ENCODE data around the gene PHACTR3. TPM values are rescaled to one million over a fixed set of nuclear protein-coding genes. Genes with fewer than 3 reads are reported as not detected.

Gene PHACTR3
- total RNA-seq, 2 donors from 2014 or later: not detected

DNA sequence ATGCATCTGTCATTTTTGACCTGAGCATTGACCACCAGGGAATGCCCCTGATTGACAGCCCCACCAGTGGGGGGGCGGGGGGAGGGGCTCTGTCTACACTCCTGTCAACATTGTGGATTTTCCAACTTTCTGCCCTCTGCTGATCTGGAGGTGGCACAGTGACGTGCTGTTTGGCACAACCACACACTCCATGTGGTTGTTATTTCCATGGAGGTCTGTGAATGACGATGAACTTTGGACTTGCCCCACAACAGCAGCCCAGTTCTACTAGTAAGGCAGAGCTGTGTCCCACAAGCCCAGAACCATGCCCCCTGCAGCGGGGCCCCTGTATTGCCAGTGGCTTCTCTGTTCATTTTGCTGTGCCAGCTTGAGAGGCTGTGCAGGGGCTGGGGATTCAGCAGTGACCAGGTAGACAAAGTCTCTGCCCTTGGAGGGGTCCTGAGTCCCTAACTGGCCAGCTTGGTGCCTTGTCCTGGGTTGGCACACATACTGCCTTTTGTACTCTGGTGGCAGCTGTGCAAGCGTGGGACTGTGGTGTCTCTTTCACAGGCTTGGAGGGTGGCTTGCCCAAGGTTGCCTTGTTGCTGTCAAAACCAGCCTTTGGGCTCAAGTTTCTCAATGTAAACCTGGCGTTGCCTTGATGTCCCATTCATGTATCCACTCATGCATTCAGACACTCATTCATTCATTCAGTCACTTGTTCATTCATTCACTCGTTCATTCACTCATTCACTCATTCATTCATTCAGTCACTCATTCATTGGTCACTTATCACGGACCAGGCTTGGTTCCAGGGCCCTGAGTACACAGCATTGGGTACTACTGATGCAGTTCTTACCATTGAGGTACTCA is 220.6 kb downstream of the PHACTR3 start:
- Mint-ChIP-seq H3K27ac (no peak overlapping the region), H3K9me3 (no peaks in the 10 kb centered on the region), H3K4me3 (no peak overlapping the region), H3K36me3 (ENCODE audit: low read depth) (no peaks in the 10 kb centered on the region), H3K4me1 (no peaks in the 10 kb centered on the region), H3K27me3 (peaks cover 14% of the 10 kb centered on the region)
- no peak for ATAC-seq (replicated peaks)

DNA sequence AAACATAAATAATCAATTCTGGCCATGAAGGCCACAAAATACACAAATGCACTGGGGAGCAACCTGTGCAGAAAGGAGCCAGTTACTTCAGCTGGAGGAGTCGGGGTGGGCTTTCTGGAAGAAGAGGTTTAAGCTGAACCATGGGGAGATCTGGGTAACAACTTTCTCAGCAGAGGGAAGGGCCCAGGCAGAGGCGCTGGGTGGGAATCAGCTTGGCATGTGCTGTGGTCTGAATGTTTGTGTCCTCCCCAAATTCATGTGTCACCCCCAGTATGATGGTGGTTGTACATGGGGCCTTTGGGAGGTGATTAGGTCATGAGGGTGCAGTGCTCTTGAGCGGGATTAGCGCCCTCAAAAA is 221.2 kb downstream of the PHACTR3 start:
- Mint-ChIP-seq H3K9me3 (no peaks in the 10 kb centered on the region), H3K27me3 (peaks cover 18% of the 10 kb centered on the region), H3K4me3 (no peak overlapping the region), H3K27ac (no peak overlapping the region), H3K36me3 (ENCODE audit: low read depth) (no peaks in the 10 kb centered on the region), H3K4me1 (no peaks in the 10 kb centered on the region)
- ATAC-seq (replicated peaks): no peak

DNA sequence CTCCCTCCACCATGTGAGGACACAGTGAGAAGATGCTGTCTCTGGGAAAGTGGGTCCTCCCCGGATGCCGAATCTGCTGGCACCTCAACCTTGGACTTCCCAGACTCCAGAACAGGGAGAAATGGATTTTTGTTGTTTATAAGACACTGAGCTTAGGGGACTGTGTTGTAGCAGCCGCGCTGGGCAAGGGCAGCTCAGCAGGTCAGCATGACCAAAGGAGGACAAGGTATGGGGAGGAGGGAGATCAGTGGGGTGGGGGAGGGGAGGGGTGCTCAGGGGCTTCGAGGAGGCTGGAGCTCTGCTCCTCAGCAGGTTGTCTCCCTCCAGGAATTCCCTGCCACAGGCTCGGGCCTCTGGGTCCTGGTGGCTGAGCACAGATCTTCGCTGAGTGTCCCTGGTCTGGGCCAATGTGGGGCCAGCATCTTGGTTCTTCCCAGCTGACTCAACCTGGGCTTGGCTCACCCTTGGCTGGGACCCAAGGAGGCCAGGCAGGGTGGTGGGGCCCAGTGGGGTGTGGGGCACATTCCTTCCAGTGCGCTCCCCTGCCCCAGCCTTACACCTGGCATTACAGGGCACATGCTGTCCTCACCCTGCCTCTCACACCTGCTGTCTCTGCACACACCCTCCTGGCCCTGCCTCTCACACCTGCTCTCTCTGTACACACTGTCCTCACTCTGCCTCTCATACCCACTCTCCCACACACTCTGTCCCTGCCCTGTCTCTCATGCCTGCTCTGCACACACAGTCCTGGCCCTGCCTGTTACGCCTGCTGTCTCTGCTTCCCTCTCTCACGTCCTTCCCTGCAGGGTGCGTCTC is 221.8 kb downstream of the PHACTR3 start:
- Mint-ChIP-seq H3K4me3 (no peak overlapping the region), H3K27me3 (peaks cover 18% of the 10 kb centered on the region), H3K36me3 (ENCODE audit: low read depth) (no peaks in the 10 kb centered on the region), H3K9me3 (no peaks in the 10 kb centered on the region), H3K4me1 (no peaks in the 10 kb centered on the region), H3K27ac (no peak overlapping the region)
- no peak for ATAC-seq (replicated peaks)

DNA sequence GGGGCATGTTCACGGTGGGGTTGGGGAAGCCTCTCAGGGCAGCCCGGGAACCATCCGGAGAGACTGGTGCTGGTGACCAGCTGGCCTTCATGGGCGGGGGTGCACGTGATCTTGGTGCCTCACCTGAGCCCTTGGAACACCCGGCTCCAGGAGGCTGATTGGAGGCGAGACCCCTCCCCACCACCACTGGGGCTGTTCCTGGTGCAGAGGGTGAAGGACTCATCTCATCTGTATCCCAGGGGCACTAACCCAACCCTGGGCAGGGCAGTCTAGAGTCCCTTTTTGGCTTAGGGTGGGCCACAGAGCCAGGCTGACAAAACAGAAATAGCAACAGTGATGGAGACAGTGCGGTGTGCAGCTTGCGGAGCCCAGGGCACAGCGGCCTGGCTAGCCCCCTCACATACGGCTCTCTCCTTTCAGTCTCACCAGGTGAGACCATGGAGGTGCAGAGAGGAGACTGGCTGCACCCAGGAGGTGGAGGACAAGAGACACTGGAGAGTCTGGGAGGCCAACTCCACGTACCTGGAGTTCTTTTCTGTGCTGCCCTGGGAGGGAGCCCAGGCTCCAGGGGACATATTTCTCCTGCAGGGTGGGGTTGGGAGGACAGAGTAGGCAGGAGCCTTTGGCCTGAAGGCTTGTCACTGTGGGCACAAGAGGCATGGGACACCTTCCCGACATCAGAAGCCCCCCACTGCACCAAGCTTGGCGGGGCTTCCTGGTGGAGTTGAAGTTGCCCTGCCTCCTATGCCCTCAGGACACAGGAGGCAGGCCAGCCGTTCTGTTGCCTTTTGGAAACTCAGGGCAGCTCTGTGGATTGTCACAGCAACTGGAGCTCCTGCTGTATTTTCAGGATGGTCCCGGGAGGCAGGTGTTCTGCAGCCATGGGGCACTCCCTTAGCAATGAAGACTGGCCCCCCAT is 223.1 kb downstream of the PHACTR3 start:
- Mint-ChIP-seq H3K27ac (no peak overlapping the region), H3K4me3 (no peak overlapping the region), H3K4me1 (no peaks in the 10 kb centered on the region), H3K9me3 (no peaks in the 10 kb centered on the region), H3K36me3 (ENCODE audit: low read depth) (no peaks in the 10 kb centered on the region), H3K27me3 (peaks cover 14% of the 10 kb centered on the region)
- ATAC-seq (replicated peaks): no peak

DNA sequence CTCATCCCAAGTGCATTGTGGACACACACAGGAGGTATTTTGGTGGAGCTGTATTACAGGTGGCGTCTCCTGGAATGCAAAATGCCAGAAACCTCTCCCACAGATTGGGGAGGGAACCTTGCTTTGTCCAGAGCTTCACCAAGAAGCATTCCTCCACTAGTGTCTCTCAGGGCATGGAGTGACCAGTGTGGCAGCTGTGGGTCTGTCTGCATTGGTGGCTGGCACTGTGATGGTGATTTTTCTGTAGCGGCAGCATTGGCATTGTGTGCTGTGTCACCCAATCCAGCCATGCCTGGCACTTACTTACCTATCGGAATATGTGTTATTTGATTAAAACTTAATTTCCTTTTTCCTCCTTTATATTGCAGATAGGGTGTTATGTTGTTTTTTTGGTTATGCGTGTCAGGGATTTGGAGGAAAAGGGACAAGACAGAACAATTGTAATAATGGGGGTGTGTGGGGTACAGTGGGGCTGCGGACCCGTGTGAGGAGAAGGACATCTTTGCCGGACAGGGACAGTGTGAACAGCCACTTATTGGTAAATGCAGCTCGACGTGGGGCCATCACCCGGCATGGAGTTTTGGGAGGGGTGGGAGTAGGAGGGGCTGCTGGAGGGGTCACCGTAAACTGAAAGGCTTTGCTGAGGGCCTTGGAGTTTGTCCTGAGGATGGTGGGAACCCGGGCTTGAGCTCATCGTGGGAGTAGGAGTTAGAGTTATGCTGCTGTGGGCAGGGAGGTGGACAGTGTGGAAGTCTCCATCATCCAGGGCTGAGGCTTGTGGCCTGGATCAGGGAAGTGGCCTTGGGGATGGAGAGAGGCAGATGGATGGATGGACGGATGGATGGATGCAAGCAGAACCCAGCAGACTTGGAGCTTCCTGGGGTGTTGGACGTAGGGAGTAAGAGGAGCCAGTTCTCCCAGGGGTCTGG is 224.0 kb downstream of the PHACTR3 start:
- Mint-ChIP-seq H3K9me3 (no peaks in the 10 kb centered on the region), H3K36me3 (ENCODE audit: low read depth) (no peaks in the 10 kb centered on the region), H3K27ac (no peak overlapping the region), H3K4me1 (no peaks in the 10 kb centered on the region), H3K4me3 (no peak overlapping the region), H3K27me3 (peaks cover 18% of the 10 kb centered on the region)
- no peak for ATAC-seq (replicated peaks)

DNA sequence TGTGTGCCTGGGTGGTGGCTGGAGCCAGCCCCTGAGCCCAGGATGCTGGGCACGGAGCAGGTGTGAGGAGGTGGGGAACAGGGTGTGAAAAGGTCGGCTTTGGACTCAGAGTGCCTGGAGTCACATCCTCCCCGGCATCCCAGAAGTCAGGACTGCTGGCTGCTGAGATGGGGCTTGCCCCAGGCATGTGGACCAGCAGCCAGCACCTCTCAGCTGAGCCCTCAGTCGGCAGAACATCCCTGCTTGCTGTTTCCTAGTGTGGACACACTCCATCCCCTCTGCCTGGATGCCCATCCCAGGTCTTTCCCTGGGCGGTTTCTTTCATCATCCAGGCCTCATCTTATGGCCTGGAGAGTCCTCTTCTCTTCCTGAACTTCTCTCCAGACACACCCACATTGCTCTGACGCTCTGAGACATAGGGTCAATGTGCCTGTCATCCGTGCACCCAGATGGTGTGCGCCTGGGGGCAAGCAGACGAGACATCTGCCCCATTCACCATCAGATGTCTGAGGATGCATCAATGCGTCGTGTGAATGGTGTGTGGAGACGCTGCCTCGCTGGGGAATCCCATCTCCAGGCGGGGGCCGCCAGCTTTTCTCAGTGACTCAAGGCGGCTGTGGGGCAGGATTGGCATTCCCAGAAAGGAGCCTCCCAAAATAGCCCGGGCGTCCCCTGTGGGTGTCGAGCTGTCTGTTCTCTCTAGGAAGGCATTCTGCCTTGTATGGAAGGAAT is 224.9 kb downstream of the PHACTR3 start:
- H3K9me3 Mint-ChIP-seq: no peaks in the 10 kb centered on the region
- H3K4me1 Mint-ChIP-seq: no peaks in the 10 kb centered on the region
- no peaks in the 10 kb centered on the region for H3K36me3 Mint-ChIP-seq (ENCODE audit: low read depth)
- no peak overlapping the region for H3K4me3 Mint-ChIP-seq
- ATAC-seq (replicated peaks): no peak
- H3K27ac Mint-ChIP-seq: no peak overlapping the region
- H3K27me3 Mint-ChIP-seq: peaks cover 23% of the 10 kb centered on the region

DNA sequence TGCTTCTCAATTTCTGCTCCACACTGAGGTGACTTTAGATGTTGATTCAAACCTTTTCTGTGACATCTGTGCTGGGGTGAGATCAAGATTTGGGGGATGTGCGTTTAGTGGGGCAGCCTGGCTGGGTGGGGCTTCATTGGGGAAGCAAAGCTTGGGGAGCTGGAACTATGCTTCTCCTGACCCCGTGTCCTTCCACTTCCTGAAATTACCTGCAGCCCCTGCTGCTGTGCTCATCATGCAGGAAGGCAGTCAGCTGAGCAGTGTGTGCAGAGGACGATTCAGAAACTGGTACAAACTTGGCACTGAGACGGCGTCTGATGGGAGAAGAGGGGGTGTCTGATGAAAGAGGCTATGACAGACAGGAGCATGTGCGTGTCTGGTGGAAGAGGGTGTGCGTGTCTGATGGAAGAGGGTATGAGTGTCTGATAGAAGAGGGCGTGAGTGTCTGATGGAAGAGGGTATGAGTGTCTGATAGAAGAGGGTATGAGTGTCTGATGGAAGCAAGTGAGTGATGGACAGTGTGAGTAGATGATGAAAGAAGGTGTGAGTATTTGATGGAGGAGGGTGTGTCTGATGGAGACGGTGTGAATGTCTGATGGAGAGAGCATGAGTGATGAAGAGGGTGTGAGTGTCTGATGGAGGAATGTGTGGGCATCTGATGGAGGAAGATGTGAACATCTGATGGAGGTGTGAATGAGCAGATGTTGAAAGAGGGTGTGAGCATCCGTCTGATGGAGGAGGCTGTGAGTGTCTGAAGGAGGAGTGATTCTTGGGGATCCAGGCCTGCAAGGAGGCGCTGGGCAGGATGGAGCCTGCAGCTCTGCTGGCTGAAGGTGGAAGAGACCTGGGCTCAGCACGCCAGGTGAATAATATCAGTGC is 225.7 kb downstream of the PHACTR3 start:
- Mint-ChIP-seq H3K27ac (no peak overlapping the region), H3K4me3 (no peak overlapping the region), H3K4me1 (no peaks in the 10 kb centered on the region), H3K9me3 (no peaks in the 10 kb centered on the region), H3K27me3 (peaks cover 32% of the 10 kb centered on the region), H3K36me3 (ENCODE audit: low read depth) (no peaks in the 10 kb centered on the region)
- ATAC-seq (replicated peaks): no peak

DNA sequence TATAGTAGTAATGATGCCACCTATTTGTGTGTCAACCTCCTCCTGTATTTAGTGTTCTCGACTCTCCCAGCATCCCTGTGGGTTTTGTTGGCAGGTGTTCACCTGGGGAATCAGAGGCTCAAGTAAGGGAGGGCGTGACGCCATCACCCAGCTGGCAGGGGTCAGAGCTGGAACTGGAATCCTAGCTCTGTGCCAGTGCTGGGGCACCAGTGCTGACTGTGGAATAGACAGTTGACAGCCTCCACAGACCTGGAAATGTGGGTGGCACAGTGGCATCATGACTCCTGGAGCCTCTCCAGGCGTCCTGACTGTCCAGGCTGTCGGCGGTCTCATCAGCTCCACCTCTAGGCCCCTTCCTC is 226.3 kb downstream of the PHACTR3 start:
- Mint-ChIP-seq H3K36me3 (ENCODE audit: low read depth) (no peaks in the 10 kb centered on the region), H3K27ac (no peak overlapping the region), H3K9me3 (no peaks in the 10 kb centered on the region), H3K27me3 (peaks cover 36% of the 10 kb centered on the region), H3K4me1 (no peaks in the 10 kb centered on the region), H3K4me3 (no peak overlapping the region)
- no peak for ATAC-seq (replicated peaks)

DNA sequence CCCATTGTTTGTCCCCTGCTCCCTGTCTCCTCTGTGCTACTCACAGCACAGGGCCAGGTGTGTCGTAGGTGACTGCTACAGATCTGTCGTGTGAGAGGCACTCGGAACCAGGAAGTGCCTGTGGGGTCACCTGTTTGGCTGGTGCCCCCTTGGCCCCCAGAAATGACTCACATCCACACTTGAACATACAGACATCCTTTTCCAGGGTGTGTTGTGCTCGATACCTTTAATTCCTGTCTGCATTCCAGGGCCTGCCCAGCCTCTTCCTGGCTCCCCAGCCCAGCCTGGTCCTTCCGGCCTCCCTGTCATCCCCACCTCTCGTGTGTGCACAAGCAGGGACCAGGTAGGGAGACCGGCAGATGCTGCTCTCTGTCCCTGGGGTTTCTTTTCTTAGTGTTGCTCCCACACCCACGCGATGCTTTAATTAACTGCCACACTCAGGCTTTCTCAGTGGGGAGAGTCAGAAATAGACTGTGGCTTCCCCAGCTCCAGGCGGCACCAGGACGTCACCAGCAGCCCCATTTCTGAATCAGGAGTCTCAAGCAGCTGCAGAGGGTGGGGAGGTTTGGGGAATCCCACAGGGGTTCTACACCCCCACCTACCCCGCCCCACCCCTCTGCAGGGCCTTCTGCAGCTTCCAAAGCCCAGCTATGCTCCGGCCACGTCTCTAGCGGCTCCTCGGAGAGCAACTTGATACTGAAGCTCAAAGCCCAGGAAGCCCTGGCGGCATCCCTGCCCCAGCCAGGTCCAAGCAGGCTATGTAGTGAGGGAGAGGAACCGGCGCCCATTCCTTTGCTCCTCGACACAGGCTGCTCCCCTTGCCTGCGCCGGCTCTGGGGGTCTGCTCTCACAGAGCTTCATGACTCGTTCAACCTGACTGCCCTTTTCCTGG is 226.9 kb downstream of the PHACTR3 start:
- Mint-ChIP-seq H3K4me3 (no peak overlapping the region), H3K36me3 (ENCODE audit: low read depth) (no peaks in the 10 kb centered on the region), H3K27me3 (peaks cover 42% of the 10 kb centered on the region), H3K27ac (no peak overlapping the region), H3K4me1 (no peaks in the 10 kb centered on the region), H3K9me3 (no peaks in the 10 kb centered on the region)
- ATAC-seq (replicated peaks): no peak

DNA sequence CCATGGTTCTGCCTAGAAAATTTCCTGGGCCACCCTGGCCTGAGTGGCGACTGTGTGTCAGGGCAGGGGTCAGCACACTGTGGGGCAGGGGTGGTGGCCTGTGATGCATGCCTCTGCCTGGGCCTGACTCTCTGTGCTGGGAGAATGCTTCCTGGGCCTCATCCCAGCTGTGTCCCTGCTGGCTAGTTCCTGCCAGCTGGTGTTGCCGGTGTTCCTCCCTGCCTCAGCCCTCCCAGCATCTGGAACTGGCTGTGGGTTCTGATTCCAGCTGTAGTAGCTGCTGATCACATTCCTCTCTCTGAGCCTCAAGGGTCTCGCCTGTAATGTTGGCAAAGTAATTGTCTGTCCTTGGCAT is 227.6 kb downstream of the PHACTR3 start:
- ATAC-seq (replicated peaks): no peak
- H3K36me3 Mint-ChIP-seq (ENCODE audit: low read depth): no peaks in the 10 kb centered on the region
- no peaks in the 10 kb centered on the region for H3K9me3 Mint-ChIP-seq
- H3K4me3 Mint-ChIP-seq: no peak overlapping the region
- H3K27ac Mint-ChIP-seq: no peak overlapping the region
- no peaks in the 10 kb centered on the region for H3K4me1 Mint-ChIP-seq
- H3K27me3 Mint-ChIP-seq: peaks cover 40% of the 10 kb centered on the region

DNA sequence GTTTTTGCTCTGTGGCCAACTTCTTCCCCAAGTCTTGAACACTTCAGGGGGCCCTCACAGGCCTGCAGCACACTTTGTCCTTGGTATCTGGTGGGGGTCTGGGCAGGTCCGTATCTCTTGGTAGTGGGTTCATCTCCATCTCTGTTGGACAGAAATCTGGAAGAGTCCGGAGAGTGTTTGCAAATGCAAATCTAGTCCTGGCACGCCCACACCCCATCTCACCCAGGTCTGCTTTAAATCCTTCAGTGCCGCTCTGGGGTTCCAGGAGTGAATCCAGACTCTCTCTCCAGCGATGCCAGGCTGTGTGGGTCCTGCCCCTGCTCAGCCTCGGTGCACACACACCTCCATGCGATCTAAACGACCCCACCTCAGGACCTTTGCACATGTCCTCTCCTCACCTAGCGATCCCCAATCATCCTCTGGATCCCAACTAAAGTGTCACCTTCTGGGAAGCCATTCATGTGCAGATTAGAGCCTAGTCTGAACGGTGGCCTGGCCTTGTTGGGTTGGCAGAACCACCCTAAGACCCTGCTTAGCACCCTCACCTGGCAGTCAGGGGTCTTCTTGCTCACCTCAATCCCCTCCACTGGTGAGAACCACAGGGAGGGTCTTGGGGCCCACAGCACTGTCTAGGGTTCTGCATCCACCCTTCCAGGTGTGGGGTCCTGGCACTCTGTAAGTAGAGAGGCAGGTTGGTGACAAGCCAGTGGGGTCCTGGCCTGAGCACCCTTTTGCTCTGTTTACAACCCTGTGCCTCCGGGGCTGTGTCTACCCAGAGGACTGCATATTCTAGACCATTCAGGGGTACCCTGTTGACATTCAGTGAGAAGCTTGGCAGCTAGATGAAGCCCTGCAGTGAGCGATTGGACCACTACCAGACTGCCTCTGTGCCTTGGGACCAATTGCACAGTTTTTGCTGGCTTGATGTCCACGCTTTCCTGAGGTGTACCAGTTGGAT is 228.3 kb downstream of the PHACTR3 start:
- H3K27me3 Mint-ChIP-seq: peaks cover 40% of the 10 kb centered on the region

More for the DNA sequence above, 228.3 kb downstream of the PHACTR3 start:
- H3K4me3 Mint-ChIP-seq: no peak overlapping the region
- H3K27ac Mint-ChIP-seq: no peak overlapping the region
- no peaks in the 10 kb centered on the region for H3K4me1 Mint-ChIP-seq
- no peaks in the 10 kb centered on the region for H3K36me3 Mint-ChIP-seq (ENCODE audit: low read depth)
- no peaks in the 10 kb centered on the region for H3K9me3 Mint-ChIP-seq
- ATAC-seq (replicated peaks): no peak
